Breast epithelium (tissue), 3 donors: ENCODE results near the gene TUBB1.

Experiments used
- CTCF ChIP-seq, 3 donors: fragments of 450-650 bp; IDR thresholded peaks; one replicate each; pipeline ENCODE4 v1.5.1; 2016 to 2017; ENCODE audit warnings: antibody characterized with exemption in 3 of 3, mild to moderate bottlenecking in 3 of 3, moderate library complexity in 3 of 3
- POLR2A ChIP-seq: fragments of 450-650 bp; IDR thresholded peaks from one replicate; pipeline ENCODE4 v1.6.1; 2016; ENCODE audit warnings: antibody characterized with exemption, mild to moderate bottlenecking, moderate library complexity

- no peak for TF ChIP-seq CTCF (IDR thresholded peaks at IDR 0.05)
- TF ChIP-seq POLR2A, result no peak
Observed at GRCh38 chr20:59008715-59009336, 10.4 kb upstream of the TUBB1 start.
